Measurements from ENCODE around the gene ODAD4.

Gene ODAD4

GRCh38 chr17:41943492-41943891, 13.1 kb downstream of the ODAD4 start:
- no peak for DNase-seq

GRCh38 chr17:41944943-41945342, 14.5 kb downstream of the ODAD4 start:
- no peak for DNase-seq

GRCh38 chr17:41948762-41949460, 18.5 kb downstream of the ODAD4 start:
- DNase-seq, result no peak

- no peak for DNase-seq
These were observed 26.1 kb downstream of the ODAD4 start for GRCh38 chr17:41956522-41956921.

- DNase-seq, result no peak
These were observed 26.8 kb downstream of the ODAD4 start for GRCh38 chr17:41957031-41957868.

- no peak for DNase-seq
These were observed 27.5 kb downstream of the ODAD4 start for GRCh38 chr17:41957869-41958439.

- no peak for DNase-seq
These were observed 28.6 kb downstream of the ODAD4 start for GRCh38 chr17:41959030-41959335.

GRCh38 chr17:41959336-41960095, 29.1 kb downstream of the ODAD4 start:
- peak in 1 of 2 donors; percentile 28 for DNase-seq

- DNase-seq, result no peak
These were observed 31.7 kb downstream of the ODAD4 start for GRCh38 chr17:41962111-41962510.

GRCh38 chr17:41962768-41963434, 32.5 kb downstream of the ODAD4 start:
- peak; percentile 25 to 65 for DNase-seq

- peak in 1 of 2 donors; percentile 39 for DNase-seq
These were observed 35.5 kb downstream of the ODAD4 start for GRCh38 chr17:41965694-41966462.

GRCh38 chr17:41966463-41967140, 36.2 kb downstream of the ODAD4 start, which contains the start of gene CNP:
TSS of gene CNP (plus strand) at chr17:41966795. CDS start at chr17:41966885, 90 bp downstream.
- DNase-seq, result peak; percentile 68 to 79

- DNase-seq, result no peak
These were observed 36.9 kb downstream of the ODAD4 start for GRCh38 chr17:41967141-41967920.

- no peak for DNase-seq
These were observed 37.6 kb downstream of the ODAD4 start for GRCh38 chr17:41967921-41968578.

- DNase-seq, result no peak
These were observed 38.3 kb downstream of the ODAD4 start for GRCh38 chr17:41968676-41969075.

- DNase-seq, result no peak
These were observed 40.5 kb downstream of the ODAD4 start for GRCh38 chr17:41970901-41971331.

- DNase-seq, result no peak
These were observed 41.5 kb downstream of the ODAD4 start for GRCh38 chr17:41971721-41972523.

GRCh38 chr17:41972571-41973407, 42.4 kb downstream of the ODAD4 start:
- DNase-seq, result no peak
